ENCODE measurements around the gene PFKFB3.

- TF ChIP-seq, protein P1, sequence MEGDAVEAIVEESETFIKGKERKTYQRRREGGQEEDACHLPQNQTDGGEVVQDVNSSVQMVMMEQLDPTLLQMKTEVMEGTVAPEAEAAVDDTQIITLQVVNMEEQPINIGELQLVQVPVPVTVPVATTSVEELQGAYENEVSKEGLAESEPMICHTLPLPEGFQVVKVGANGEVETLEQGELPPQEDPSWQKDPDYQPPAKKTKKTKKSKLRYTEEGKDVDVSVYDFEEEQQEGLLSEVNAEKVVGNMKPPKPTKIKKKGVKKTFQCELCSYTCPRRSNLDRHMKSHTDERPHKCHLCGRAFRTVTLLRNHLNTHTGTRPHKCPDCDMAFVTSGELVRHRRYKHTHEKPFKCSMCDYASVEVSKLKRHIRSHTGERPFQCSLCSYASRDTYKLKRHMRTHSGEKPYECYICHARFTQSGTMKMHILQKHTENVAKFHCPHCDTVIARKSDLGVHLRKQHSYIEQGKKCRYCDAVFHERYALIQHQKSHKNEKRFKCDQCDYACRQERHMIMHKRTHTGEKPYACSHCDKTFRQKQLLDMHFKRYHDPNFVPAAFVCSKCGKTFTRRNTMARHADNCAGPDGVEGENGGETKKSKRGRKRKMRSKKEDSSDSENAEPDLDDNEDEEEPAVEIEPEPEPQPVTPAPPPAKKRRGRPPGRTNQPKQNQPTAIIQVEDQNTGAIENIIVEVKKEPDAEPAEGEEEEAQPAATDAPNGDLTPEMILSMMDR (IDR thresholded peaks at IDR 0.05; ENCODE audit: low read length): no peak
- no peak for TF ChIP-seq EZH2 (IDR thresholded peaks at IDR 0.05; ENCODE audit: borderline replicate concordance, low read length)
Measured at GRCh38 chr10:6208799-6209235, 6.1 kb downstream of the PFKFB3 start.
